Upper lobe of left lung (tissue), 4 donors: Measurements from ENCODE around the gene DLGAP1.

Source experiments
- CTCF ChIP-seq, 6 experiments: fragments of 450-650 bp in 4 of 6; fragments of 200-600 bp in 2 of 6; sonication (generic) in 2 of 6; IDR thresholded peaks; one replicate each; pipeline ENCODE4 v1.5.1; 2016 to 2019; ENCODE audit warnings: antibody characterized with exemption in 6 of 6
- EP300 ChIP-seq, 4 donors: sonication (generic); formaldehyde crosslinking; IDR thresholded peaks; one replicate each; pipeline ENCODE4 v1.5.1; 2017; ENCODE audit warnings: antibody characterized with exemption in 4 of 4, control low read depth in 2 of 4
- POLR2A ChIP-seq, 4 donors: fragments of 450-650 bp; IDR thresholded peaks; one replicate each; pipeline ENCODE4 v1.5.1; 2016 to 2017; ENCODE audit warnings: antibody characterized with exemption in 4 of 4, mild to moderate bottlenecking in 2 of 4
- POLR2AphosphoS5 ChIP-seq, 2 donors: sonication (generic); formaldehyde crosslinking; IDR thresholded peaks; one replicate each; pipeline ENCODE4 v1.5.1; 2017; ENCODE audit warnings: antibody characterized with exemption in 2 of 2

GRCh38 chr18:3726238-3726951 is 728.7 kb downstream of the DLGAP1 start:
- no peak for TF ChIP-seq CTCF (IDR thresholded peaks at IDR 0.05)
- TF ChIP-seq EP300 (IDR thresholded peaks at IDR 0.05), result no peak
- no peak for TF ChIP-seq POLR2A (IDR thresholded peaks at IDR 0.05)
- TF ChIP-seq POLR2AphosphoS5 (IDR thresholded peaks at IDR 0.05), result no peak
